ENCODE results near the gene ZNF311.

The ZNF311 gene

DNA sequence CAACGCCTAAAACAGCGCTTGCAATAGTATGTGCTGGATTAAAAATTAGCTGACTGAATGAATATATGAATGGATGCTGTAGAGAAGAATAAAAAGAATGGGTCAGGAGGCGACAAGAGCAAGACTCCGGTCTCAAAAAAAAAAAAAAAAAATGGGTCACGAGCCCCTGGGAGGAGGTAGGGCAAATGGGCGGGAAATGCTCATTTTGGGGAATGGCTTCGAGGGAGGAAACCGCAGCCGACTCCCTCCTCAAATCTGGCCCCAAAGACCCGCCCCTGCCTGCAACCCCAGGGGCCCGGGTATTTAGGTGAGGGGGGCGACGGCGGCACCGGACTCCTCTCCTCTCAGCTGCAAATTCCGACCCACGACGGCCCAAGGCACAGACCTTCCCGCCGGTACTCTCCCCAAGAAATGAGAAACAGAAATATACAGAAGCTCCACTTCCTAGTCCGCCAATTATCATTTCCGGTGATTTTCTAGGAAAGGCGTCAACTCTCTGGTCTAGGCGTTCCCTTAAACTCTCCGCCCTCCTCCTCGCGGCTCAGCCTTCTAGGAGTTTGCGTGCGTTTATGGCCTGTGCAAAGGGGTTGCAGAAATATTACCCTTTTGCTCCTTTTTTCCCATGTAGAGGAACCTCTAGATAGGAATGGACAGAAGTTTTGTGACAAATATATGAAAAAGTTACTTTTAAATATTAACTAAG is at the start of gene ZNF311:
TSS of gene ZNF311 (minus strand) at position 133 of the 703 bp plus-strand sequence. CDS start 1,361 bp downstream, outside the sequence.
- peak; percentile 79 for DNase-seq (ENCODE audit: low read depth)
- TF ChIP-seq, protein P1, sequence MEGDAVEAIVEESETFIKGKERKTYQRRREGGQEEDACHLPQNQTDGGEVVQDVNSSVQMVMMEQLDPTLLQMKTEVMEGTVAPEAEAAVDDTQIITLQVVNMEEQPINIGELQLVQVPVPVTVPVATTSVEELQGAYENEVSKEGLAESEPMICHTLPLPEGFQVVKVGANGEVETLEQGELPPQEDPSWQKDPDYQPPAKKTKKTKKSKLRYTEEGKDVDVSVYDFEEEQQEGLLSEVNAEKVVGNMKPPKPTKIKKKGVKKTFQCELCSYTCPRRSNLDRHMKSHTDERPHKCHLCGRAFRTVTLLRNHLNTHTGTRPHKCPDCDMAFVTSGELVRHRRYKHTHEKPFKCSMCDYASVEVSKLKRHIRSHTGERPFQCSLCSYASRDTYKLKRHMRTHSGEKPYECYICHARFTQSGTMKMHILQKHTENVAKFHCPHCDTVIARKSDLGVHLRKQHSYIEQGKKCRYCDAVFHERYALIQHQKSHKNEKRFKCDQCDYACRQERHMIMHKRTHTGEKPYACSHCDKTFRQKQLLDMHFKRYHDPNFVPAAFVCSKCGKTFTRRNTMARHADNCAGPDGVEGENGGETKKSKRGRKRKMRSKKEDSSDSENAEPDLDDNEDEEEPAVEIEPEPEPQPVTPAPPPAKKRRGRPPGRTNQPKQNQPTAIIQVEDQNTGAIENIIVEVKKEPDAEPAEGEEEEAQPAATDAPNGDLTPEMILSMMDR (IDR thresholded peaks at IDR 0.05; ENCODE audit: low read length, missing control alignments): no peak
- peak within 1 kb of the TSS; percentile 64 for H3K4me3 ChIP-seq (replicated peaks; ENCODE audit: low read depth, low read length)

DNA sequence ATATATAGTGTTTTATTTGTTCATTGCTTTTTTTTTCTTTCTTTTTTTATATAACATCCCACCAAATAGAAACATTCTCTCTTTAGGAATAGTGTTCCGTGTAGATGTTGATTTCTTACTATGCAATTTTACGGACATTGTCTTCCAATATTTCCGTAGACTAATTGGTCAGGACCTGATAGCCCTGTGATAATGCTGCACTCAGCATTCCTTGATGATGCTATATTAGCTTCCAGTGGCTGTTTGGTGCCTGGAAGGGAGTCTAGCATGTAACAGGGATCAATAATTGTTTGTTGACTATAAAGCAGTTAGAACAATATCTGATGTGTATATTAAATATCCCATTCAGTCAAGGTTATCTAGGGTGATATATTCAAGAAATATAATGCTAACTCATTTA is 46.6 kb upstream of the ZNF311 start:
- no peak overlapping the region for H3K4me3 ChIP-seq (replicated peaks; ENCODE audit: low read depth, low read length)
- no peak for DNase-seq (ENCODE audit: low read depth)
- TF ChIP-seq, protein P1 (IDR thresholded peaks at IDR 0.05; ENCODE audit: low read length, missing control alignments): no peak

- H3K4me3 ChIP-seq (replicated peaks; ENCODE audit: low read depth, low read length): no peak within 1 kb of the TSS
- TF ChIP-seq, protein P1 (IDR thresholded peaks at IDR 0.05; ENCODE audit: low read length, missing control alignments): no peak
- DNase-seq (ENCODE audit: low read depth): no peak
Measured at GRCh38 chr6:29045075-29045474, 40.0 kb upstream of the ZNF311 start, which contains the start of gene OR2W1. OR2W1 (minus strand) TSS chr6:29045175; CDS start chr6:29045175, 0 bp downstream.

GRCh38 chr6:29035951-29036350 is 30.8 kb upstream of the ZNF311 start:
- TF ChIP-seq, protein P1 (IDR thresholded peaks at IDR 0.05; ENCODE audit: low read length, missing control alignments): no peak
- H3K4me3 ChIP-seq (replicated peaks; ENCODE audit: low read depth, low read length): no peak overlapping the region
- DNase-seq (ENCODE audit: low read depth): no peak

- TF ChIP-seq, protein P1 (IDR thresholded peaks at IDR 0.05; ENCODE audit: low read length, missing control alignments): no peak
- H3K4me3 ChIP-seq (replicated peaks; ENCODE audit: low read depth, low read length): no peak overlapping the region
- DNase-seq (ENCODE audit: low read depth): no peak
Measured at GRCh38 chr6:29028821-29029220, 23.7 kb upstream of the ZNF311 start.

GRCh38 chr6:29025927-29026585 is 20.9 kb upstream of the ZNF311 start:
- no peak for DNase-seq (ENCODE audit: low read depth)
- TF ChIP-seq, protein P1 (IDR thresholded peaks at IDR 0.05; ENCODE audit: low read length, missing control alignments): no peak
- no peak overlapping the region for H3K4me3 ChIP-seq (replicated peaks; ENCODE audit: low read depth, low read length)

Measured in fibroblast of pulmonary artery (primary cell).